Measurements from ENCODE around the gene TACC3. TPM values are rescaled to one million over a fixed set of nuclear protein-coding genes. Genes with fewer than 3 reads are reported as not detected.
A peak's percentile ranks its signal among the peaks of the same experiment; 100 is the strongest.

Gene TACC3
- polyA plus RNA-seq, 1 donor, result 27.8 TPM

DNA sequence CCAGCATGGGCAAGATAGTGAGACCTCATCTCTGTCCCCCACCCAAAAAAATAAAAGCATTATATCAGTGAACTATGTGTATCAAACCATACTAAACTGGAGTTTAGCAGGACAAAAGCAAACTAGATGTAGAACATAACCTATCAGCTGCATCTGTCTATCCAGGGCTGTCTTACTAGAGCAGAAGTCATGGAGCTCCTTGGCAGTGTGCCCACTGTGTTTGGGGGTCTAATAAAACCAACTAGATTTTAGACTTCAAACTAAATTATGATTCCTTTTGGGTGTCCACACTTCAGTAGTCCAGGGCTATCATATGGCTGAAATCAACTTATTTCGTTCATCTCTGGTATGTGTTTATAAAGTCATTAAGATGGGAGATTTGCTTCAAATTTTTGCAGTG is 17.5 kb upstream of the TACC3 start:
- 100% methylated on average over 1 of the region's 1 CpG for WGBS (ENCODE audit: insufficient coverage, low lambda C conversion rate)
- no peaks in the 10 kb centered on the region for H3K9me3 ChIP-seq (ENCODE audit: control insufficient read depth, low read depth, low read length)
- peaks cover 3% of the 10 kb centered on the region for H3K4me1 ChIP-seq (ENCODE audit: control insufficient read depth, insufficient read depth, low read length)
- no peak overlapping the region for H3K27ac ChIP-seq (ENCODE audit: low read length)
- H3K36me3 ChIP-seq (ENCODE audit: control insufficient read depth, insufficient read depth, low read length), result peaks cover 56% of the 10 kb centered on the region
- H3K27me3 ChIP-seq (ENCODE audit: control insufficient read depth, insufficient read depth, low read length), result no peaks in the 10 kb centered on the region
- H3K4me3 ChIP-seq (ENCODE audit: low read length), result no peak overlapping the region
- no peak for DNase-seq

DNA sequence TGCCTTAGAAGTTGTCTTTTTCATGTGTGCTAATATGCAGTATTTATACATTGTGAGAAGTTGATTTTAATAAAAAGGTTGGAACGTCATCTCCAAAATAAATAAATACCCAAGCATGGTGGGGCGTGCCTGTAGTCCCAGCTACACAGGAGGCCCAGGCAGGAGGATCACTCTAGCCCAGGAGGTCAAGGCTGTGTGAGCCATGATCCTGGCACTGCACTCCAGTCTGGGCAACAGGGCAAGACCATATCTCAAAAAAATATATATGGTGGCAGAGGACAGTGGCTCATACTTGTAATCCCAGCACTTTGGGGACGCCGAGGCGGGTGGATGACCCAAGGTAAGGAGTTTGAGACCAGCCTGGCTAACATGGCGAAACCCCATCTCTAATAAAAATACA is 15.6 kb upstream of the TACC3 start:
- Histone ChIP-seq H3K27ac (ENCODE audit: low read length) (no peak overlapping the region), H3K9me3 (ENCODE audit: control insufficient read depth, low read depth, low read length) (no peaks in the 10 kb centered on the region), H3K4me1 (ENCODE audit: control insufficient read depth, insufficient read depth, low read length) (peaks cover 16% of the 10 kb centered on the region), H3K27me3 (ENCODE audit: control insufficient read depth, insufficient read depth, low read length) (no peaks in the 10 kb centered on the region), H3K4me3 (ENCODE audit: low read length) (no peak overlapping the region), H3K36me3 (ENCODE audit: control insufficient read depth, insufficient read depth, low read length) (peaks cover 53% of the 10 kb centered on the region)
- WGBS (ENCODE audit: insufficient coverage, low lambda C conversion rate), result 100% methylated on average over 1 of the region's 6 CpGs
- no peak for DNase-seq

DNA sequence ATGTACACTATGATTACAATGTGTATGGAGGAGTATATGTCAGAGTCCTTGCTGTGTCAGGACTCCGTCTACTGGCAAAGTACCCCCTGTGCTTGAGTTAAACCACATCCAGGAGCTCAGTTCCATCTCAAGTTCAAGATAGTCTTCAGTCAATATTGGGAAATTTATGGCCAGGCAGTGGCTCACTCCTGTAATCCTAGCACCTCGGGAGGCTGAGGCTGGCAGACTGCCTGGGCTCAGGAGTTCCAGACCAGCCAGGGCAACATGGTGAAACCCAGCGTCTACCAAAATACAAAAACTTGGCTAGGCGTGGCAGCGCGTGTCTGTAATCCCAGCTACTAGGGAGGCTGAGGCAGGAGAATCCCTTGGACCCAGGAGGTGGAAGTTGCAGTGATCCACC is 15.0 kb upstream of the TACC3 start:
- H3K27ac ChIP-seq (ENCODE audit: low read length), result no peak overlapping the region
- H3K4me3 ChIP-seq (ENCODE audit: low read length), result no peak overlapping the region
- WGBS (ENCODE audit: insufficient coverage, low lambda C conversion rate), result 100% methylated on average over 3 of the region's 6 CpGs
- no peak for DNase-seq
- H3K36me3 ChIP-seq (ENCODE audit: control insufficient read depth, insufficient read depth, low read length), result peaks cover 50% of the 10 kb centered on the region
- H3K9me3 ChIP-seq (ENCODE audit: control insufficient read depth, low read depth, low read length), result no peaks in the 10 kb centered on the region
- no peaks in the 10 kb centered on the region for H3K27me3 ChIP-seq (ENCODE audit: control insufficient read depth, insufficient read depth, low read length)
- H3K4me1 ChIP-seq (ENCODE audit: control insufficient read depth, insufficient read depth, low read length), result peaks cover 17% of the 10 kb centered on the region

DNA sequence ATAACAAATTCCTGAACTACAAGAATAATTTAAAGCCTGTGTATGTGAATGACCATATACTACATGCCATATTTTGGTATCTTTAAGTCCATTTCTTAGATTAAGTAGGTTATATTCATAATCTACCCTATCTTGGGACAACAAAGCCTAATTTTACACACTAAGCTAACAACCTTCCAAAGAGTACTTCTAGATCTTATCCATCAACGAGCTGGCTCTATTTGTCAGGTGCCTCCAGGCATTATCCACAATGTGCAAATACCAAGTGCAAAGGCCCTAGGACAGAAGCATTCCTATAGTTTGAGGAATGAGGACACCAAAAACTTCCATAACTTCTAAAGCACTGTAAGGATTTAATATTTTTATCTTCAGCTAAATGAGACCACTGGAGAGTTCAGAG is 12.7 kb upstream of the TACC3 start:
- Histone ChIP-seq H3K36me3 (ENCODE audit: control insufficient read depth, insufficient read depth, low read length) (peaks cover 33% of the 10 kb centered on the region), H3K27me3 (ENCODE audit: control insufficient read depth, insufficient read depth, low read length) (no peaks in the 10 kb centered on the region), H3K9me3 (ENCODE audit: control insufficient read depth, low read depth, low read length) (no peaks in the 10 kb centered on the region), H3K27ac (ENCODE audit: low read length) (no peak overlapping the region), H3K4me1 (ENCODE audit: control insufficient read depth, insufficient read depth, low read length) (peaks cover 22% of the 10 kb centered on the region), H3K4me3 (ENCODE audit: low read length) (no peak overlapping the region)
- no CpG with 5 or more reads among the region's 1 CpG for WGBS (ENCODE audit: insufficient coverage, low lambda C conversion rate)
- no peak for DNase-seq

DNA sequence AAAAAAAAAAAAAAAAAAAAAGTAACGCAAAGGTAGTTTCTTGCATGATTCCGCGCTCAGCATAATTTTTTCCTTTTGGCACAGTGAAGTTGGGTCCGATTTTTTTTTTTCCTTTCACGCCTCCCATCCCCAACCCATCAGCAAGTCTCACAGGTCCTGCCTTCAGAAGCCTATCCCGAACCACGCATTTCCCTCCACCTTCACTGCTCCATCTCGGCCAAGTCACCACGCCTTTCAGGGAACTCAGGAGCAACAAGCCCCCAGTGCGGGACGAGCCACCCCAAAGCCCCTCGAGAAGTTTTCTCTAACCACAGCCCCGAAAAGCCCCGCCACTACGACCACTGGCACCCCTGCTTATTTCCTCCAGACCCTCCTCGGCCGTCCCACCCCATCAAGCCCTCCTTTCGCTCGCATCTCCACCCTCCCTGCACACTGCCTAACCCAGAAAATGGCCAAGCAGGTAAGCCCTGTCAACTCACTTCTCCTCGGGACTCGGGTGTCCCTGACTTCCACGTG is 10.2 kb upstream of the TACC3 start:
- Histone ChIP-seq H3K27me3 (ENCODE audit: control insufficient read depth, insufficient read depth, low read length) (no peaks in the 10 kb centered on the region), H3K36me3 (ENCODE audit: control insufficient read depth, insufficient read depth, low read length) (peaks cover 15% of the 10 kb centered on the region), H3K9me3 (ENCODE audit: control insufficient read depth, low read depth, low read length) (no peaks in the 10 kb centered on the region), H3K4me3 (ENCODE audit: low read length) (peak overlapping the region; percentile 54), H3K4me1 (ENCODE audit: control insufficient read depth, insufficient read depth, low read length) (peaks cover 26% of the 10 kb centered on the region), H3K27ac (ENCODE audit: low read length) (peak overlapping the region; percentile 64)
- 20% methylated on average over 1 of the region's 22 CpGs for WGBS (ENCODE audit: insufficient coverage, low lambda C conversion rate)
- no peak for DNase-seq

DNA sequence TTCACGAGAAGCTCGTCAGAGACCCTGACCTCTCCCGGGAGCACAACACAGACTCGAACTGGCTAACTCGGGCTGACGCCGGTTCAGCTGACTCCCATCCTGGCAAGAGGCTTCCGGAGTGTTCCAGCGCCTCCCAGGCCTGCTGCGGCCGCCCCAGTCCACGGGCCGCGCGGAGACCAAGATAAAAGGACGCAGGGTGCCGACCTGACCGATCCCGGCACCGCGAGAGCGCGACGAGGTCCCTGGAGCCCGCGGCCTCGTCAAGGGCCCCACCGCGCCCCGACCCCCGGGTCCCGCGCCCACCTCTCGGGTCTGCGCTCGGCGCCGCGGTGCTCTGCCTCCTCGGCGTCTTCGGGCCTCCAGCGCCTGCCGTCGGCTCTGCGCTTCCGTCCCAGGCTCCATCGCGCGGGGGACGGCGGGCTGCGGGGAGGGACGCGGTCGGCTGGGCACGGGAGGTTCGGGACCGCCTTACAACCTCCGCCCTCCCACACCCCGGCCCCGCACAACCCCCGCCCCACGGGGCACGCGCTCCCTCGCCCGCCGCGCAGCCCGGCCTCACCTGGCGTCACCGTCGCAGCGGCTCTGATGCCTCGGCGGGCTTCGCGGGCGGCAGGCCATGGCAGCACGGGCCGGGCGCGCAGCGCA is 9.6 kb upstream of the TACC3 start:
- no peaks in the 10 kb centered on the region for H3K9me3 ChIP-seq (ENCODE audit: control insufficient read depth, low read depth, low read length)
- WGBS (ENCODE audit: insufficient coverage, low lambda C conversion rate), result no CpG with 5 or more reads among the region's 85 CpGs
- peaks cover 15% of the 10 kb centered on the region for H3K36me3 ChIP-seq (ENCODE audit: control insufficient read depth, insufficient read depth, low read length)
- H3K27ac ChIP-seq (ENCODE audit: low read length), result peak overlapping the region; percentile 64
- H3K4me1 ChIP-seq (ENCODE audit: control insufficient read depth, insufficient read depth, low read length), result peaks cover 26% of the 10 kb centered on the region
- no peaks in the 10 kb centered on the region for H3K27me3 ChIP-seq (ENCODE audit: control insufficient read depth, insufficient read depth, low read length)
- DNase-seq, result peak in 1 of 2 donors; percentile 71
- H3K4me3 ChIP-seq (ENCODE audit: low read length), result peak overlapping the region; percentile 54

GRCh38 chr4:1712216-1713002 is 8.9 kb upstream of the TACC3 start, which contains the start of gene SLBP:
TSS of gene SLBP (minus strand) at chr4:1712319. CDS start at chr4:1712188, 131 bp downstream.
- peak; percentile 96 to 98 for DNase-seq
- Histone ChIP-seq H3K4me3 (ENCODE audit: low read length) (peak within 1 kb of the TSS; percentile 75), H3K4me1 (ENCODE audit: control insufficient read depth, insufficient read depth, low read length) (peaks cover 26% of the 10 kb centered on the region), H3K36me3 (ENCODE audit: control insufficient read depth, insufficient read depth, low read length) (peaks cover 22% of the 10 kb centered on the region), H3K9me3 (ENCODE audit: control insufficient read depth, low read depth, low read length) (no peaks in the 10 kb centered on the region), H3K27me3 (ENCODE audit: control insufficient read depth, insufficient read depth, low read length) (no peaks in the 10 kb centered on the region), H3K27ac (ENCODE audit: low read length) (peak within 1 kb of the TSS; percentile 69)
- no CpG with 5 or more reads among the region's 98 CpGs for WGBS (ENCODE audit: insufficient coverage, low lambda C conversion rate)

DNA sequence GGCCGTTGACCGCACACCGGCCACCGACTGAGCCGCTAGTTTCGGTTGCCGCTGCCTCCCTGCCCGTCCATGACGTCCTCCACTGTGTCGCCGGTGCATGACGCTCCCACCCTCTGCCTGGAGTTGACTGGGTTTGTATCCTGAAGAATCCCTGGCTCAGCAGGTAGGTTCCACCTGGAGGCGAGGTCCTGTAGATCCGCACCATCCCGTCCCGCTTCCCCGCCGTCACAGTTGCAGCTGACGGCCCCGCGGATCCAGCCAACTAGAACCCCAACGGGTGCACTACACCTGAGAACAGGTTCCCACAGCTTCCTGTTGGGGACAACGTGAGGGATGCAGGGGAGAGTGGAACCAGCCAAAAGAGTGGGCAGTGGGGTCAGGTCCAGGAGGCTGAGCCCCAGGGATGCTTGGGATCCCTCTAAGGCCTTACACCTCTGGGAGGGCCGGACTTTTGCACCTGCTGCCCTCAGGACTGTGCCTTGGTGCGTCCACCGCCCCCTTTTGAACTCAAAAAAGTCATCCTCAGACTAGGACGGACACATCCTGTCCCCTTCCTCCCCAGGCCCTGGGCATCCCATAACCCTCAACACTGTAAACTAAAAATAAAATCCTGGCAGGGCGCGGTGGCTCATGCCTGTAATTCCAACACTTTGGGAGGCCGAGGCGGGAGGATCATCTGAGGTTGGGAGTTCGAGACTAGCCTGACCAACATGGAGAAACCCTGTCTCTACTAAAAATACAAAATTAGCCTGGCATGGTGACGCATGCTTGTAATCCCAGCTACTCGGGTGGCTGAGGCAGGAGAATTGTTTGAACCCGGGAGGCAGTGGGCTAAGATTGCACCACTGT is 8.1 kb upstream of the TACC3 start:
- DNase-seq, result no peak
- peak overlapping the region; percentile 75 for H3K4me3 ChIP-seq (ENCODE audit: low read length)
- H3K27me3 ChIP-seq (ENCODE audit: control insufficient read depth, insufficient read depth, low read length), result no peaks in the 10 kb centered on the region
- H3K36me3 ChIP-seq (ENCODE audit: control insufficient read depth, insufficient read depth, low read length), result peaks cover 30% of the 10 kb centered on the region
- peaks cover 26% of the 10 kb centered on the region for H3K4me1 ChIP-seq (ENCODE audit: control insufficient read depth, insufficient read depth, low read length)
- H3K27ac ChIP-seq (ENCODE audit: low read length), result peak overlapping the region; percentile 69
- no CpG with 5 or more reads among the region's 35 CpGs for WGBS (ENCODE audit: insufficient coverage, low lambda C conversion rate)
- H3K9me3 ChIP-seq (ENCODE audit: control insufficient read depth, low read depth, low read length), result no peaks in the 10 kb centered on the region

- no CpG with 5 or more reads among the region's 9 CpGs for WGBS (ENCODE audit: insufficient coverage, low lambda C conversion rate)
- peaks cover 37% of the 10 kb centered on the region for H3K36me3 ChIP-seq (ENCODE audit: control insufficient read depth, insufficient read depth, low read length)
- H3K27ac ChIP-seq (ENCODE audit: low read length), result no peak overlapping the region
- no peaks in the 10 kb centered on the region for H3K27me3 ChIP-seq (ENCODE audit: control insufficient read depth, insufficient read depth, low read length)
- DNase-seq, result no peak
- no peaks in the 10 kb centered on the region for H3K9me3 ChIP-seq (ENCODE audit: control insufficient read depth, low read depth, low read length)
- H3K4me1 ChIP-seq (ENCODE audit: control insufficient read depth, insufficient read depth, low read length), result peaks cover 20% of the 10 kb centered on the region
- no peak overlapping the region for H3K4me3 ChIP-seq (ENCODE audit: low read length)
These were observed 6.9 kb upstream of the TACC3 start for GRCh38 chr4:1714303-1715001.

Measured in large intestine (tissue), 3 donors.